ENCODE results near the gene RASL12. TPM values are rescaled to one million over a fixed set of nuclear protein-coding genes. Genes with fewer than 3 reads are reported as not detected.

Gene RASL12, protein sequence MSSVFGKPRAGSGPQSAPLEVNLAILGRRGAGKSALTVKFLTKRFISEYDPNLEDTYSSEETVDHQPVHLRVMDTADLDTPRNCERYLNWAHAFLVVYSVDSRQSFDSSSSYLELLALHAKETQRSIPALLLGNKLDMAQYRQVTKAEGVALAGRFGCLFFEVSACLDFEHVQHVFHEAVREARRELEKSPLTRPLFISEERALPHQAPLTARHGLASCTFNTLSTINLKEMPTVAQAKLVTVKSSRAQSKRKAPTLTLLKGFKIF
- polyA plus RNA-seq (2011; rRNA removed) (0.08 and 0.28 TPM in 2 replicates), polyA plus RNA-seq (2017; fragmentation: RNase III; extraction: RNeasy Plus Mini Kit Qiagen cat#74134 plus additional on column Dnase treatment) (0.12 to 0.34 TPM (median 0.18 TPM) in 3 replicates), polyA minus RNA-seq (2011; rRNA and poly(A)+ RNA removed) (0.19 and 0.29 TPM in 2 replicates)
- polyA plus RNA-seq (2012; cell fraction: cytosol; rRNA removed), result 0.11 and 0.21 TPM in 2 replicates
- 0.16 and 0.17 TPM in 2 replicates for polyA plus RNA-seq (2012; cell fraction: nucleus; rRNA removed)

DNA sequence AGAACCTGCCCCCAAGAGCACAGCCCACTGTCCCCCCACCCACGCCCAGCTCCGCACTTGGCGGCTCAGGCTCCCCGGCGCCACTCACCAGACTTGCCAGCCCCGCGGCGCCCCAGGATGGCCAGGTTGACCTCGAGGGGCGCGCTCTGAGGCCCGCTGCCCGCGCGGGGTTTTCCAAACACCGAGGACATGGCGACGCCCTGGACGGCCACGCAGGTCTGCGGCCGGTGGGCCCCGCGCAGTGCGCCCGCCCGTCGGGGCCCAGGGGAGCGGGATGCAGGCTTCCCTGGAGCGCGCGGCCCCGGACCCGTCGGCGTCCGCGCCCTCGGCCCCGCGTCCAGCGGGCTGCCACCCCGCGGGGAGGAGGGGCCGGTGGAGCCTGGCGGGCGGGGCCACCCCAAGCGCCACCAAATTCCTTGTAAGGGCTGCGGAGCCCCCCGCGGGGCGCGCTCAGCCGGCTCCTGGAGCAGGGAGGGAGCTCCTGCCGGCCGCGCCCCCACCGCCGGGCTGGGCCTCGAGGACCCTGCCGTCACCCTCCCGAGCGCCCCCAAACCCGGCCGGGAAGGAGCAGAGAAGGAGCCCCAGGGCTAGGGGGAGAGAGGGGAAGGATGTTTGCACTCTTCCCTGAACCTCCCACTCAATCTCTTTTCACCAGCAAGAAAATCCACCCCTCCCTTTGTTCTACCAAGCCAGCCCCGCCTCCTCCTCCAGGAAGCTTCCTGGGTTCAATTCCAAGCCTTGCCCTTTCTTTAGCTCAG lies at the start of gene RASL12:
TSS of gene RASL12 (minus strand) at position 347 of the 758 bp plus-strand sequence. CDS start at position 191, 156 bp downstream.
- H3K4me2 ChIP-seq, result peak within 1 kb of the TSS; percentile 82
- no peak for FAIRE-seq
- ATAC-seq, result peak in 1 of 2 experiments; percentile 16; a peak in 2 of 6 replicates
- no peak for DNase-seq (ENCODE audit: low read depth in 1 of 2, low spot score in 1 of 2)
- no peaks in the 10 kb centered on the region for H3K9me3 ChIP-seq
- CTCF ChIA-PET, result interaction anchor here (0.6 to 33.7 kb wide), 7 partner anchors 6 to 864 kb away, joined by 3 to 1280 read pairs (median 7); partner anchors contain the start of genes KBTBD13, RASL12 and SLC51B
- peak within 1 kb of the TSS; percentile 38 for H3K4me3 ChIP-seq
- WGBS (ENCODE audit: missing lambda C conversion rate), result 47% methylated on average over 23 of the region's 66 CpGs
- peak within 1 kb of the TSS; percentile 47 to 71; a peak in 5 of 6 replicates for H3K27ac ChIP-seq
- peak; percentile 25 for TF ChIP-seq ZFP36 (IDR thresholded peaks at IDR 0.05; ENCODE audit: borderline replicate concordance, partially characterized antibody)
- no peak for TF ChIP-seq HOXB13 (CRISPR knock-in tag; IDR thresholded peaks at IDR 0.05; ENCODE audit: low read depth)
- TF ChIP-seq RNF2 (IDR thresholded peaks at IDR 0.05; ENCODE audit: borderline replicate concordance, low read depth), result no peak
- no peak for TF ChIP-seq PHF8 (IDR thresholded peaks at IDR 0.05; ENCODE audit: borderline replicate concordance, low read depth)
- peaks cover 5% of the 10 kb centered on the region; the same call in 2 of the 3 replicates for H3K4me1 ChIP-seq
- POLR2A ChIA-PET, result interaction anchor here (0.5 kb wide), 1 partner anchor 206 kb away, joined by 3 read pairs; no protein-coding TSS in a partner anchor

DNA sequence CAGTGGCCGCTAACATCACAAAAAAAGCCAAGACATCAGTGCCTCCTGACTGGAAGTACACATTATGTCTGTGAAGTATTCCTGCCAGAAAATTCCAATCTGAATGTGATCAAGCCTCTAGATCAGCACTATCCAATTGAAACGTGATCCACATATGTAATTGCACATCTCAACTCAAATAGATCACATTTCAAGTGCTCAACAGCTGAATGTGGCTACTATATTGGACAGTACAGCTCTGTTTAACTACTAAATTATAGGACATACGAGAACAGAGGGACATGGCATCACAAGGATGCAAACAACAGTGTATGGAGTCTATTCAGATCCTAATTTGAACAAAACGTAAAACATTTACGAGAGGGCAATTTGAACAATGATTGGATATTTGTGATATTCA lies 47.8 kb upstream of the RASL12 start:
- CTCF ChIA-PET, result interaction anchor here (0.6 to 3.4 kb wide), 12 partner anchors 9 to 201 kb away, joined by 3 to 23 read pairs (median 4); no protein-coding TSS in a partner anchor
- TF ChIP-seq HOXA7 (CRISPR knock-in tag; IDR thresholded peaks at IDR 0.05), result no peak
- TF ChIP-seq EHF (CRISPR knock-in tag; IDR thresholded peaks at IDR 0.05), result no peak
- TF ChIP-seq SMC3 (IDR thresholded peaks at IDR 0.05), result no peak
- TF ChIP-seq, protein P1, sequence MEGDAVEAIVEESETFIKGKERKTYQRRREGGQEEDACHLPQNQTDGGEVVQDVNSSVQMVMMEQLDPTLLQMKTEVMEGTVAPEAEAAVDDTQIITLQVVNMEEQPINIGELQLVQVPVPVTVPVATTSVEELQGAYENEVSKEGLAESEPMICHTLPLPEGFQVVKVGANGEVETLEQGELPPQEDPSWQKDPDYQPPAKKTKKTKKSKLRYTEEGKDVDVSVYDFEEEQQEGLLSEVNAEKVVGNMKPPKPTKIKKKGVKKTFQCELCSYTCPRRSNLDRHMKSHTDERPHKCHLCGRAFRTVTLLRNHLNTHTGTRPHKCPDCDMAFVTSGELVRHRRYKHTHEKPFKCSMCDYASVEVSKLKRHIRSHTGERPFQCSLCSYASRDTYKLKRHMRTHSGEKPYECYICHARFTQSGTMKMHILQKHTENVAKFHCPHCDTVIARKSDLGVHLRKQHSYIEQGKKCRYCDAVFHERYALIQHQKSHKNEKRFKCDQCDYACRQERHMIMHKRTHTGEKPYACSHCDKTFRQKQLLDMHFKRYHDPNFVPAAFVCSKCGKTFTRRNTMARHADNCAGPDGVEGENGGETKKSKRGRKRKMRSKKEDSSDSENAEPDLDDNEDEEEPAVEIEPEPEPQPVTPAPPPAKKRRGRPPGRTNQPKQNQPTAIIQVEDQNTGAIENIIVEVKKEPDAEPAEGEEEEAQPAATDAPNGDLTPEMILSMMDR (IDR thresholded peaks at IDR 0.05), result no peak
- no peak for TF ChIP-seq CBX8 (IDR thresholded peaks at IDR 0.05)
- no peak for TF ChIP-seq CHD4 (IDR thresholded peaks at IDR 0.05; ENCODE audit: borderline replicate concordance)
- POLR2A ChIA-PET, result interaction anchor here (1.2 kb wide), 1 partner anchor 70 kb away, joined by 3 read pairs; the partner anchor contains the start of gene CLPX
- Histone ChIP-seq H3K4me2 (no peak overlapping the region), H3K4me1 (no peaks in the 10 kb centered on the region), H3K4me3 (no peak overlapping the region), H3K27ac (no peak overlapping the region), H3K9me3 (no peaks in the 10 kb centered on the region)
- no peak for DNase-seq (ENCODE audit: low read depth in 1 of 2, low spot score in 1 of 2)
- 82% methylated on average over 5 of the region's 5 CpGs for WGBS (ENCODE audit: missing lambda C conversion rate)
- no peak for FAIRE-seq
- no peak for ATAC-seq

DNA sequence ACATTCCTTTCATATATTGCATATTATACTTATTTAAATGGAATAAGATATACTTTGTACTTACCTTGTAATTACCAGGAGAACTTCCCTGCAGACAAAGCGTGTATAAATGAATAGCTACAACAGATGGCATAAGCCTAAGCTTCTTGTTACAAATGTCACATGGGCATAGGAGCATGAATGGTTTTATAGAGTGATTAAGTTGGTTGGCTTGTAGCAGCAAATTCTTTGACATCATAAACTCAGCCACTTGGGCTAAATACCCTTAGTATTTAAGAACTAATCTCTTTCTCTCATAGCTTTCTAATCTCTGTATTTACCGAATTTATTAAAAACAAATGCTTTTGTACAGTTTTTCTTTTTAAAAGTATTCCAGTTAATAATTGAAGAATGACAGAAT lies 47.3 kb upstream of the RASL12 start, which contains the start of gene UBAP1L:
TSS of gene UBAP1L (minus strand) at position 115 of the 400 bp plus-strand sequence. CDS start 8,985 bp downstream, outside the sequence.
- 88% methylated on average over 2 of the region's 2 CpGs for WGBS (ENCODE audit: missing lambda C conversion rate)
- CTCF ChIA-PET, result interaction anchor here (1.1 to 3.4 kb wide), 11 partner anchors 8 to 81 kb away, joined by 3 to 23 read pairs (median 4); no protein-coding TSS in a partner anchor
- FAIRE-seq (no peak), ATAC-seq (no peak), DNase-seq (ENCODE audit: low read depth in 1 of 2, low spot score in 1 of 2) (no peak)
- H3K27ac ChIP-seq, result no peak within 1 kb of the TSS
- no peak within 1 kb of the TSS for H3K4me2 ChIP-seq
- POLR2A ChIA-PET, result interaction anchor here (1.2 kb wide), 1 partner anchor 70 kb away, joined by 3 read pairs; the partner anchor contains the start of gene CLPX
- no peak within 1 kb of the TSS for H3K4me3 ChIP-seq
- H3K4me1 ChIP-seq, result no peaks in the 10 kb centered on the region
- no peaks in the 10 kb centered on the region for H3K9me3 ChIP-seq
- TF ChIP-seq RNF2 (IDR thresholded peaks at IDR 0.05; ENCODE audit: borderline replicate concordance, low read depth) (no peak), SREBF2 (IDR thresholded peaks at IDR 0.05) (no peak), HOXB13 (CRISPR knock-in tag; IDR thresholded peaks at IDR 0.05; ENCODE audit: low read depth) (no peak), ZNF302 (CRISPR knock-in tag; IDR thresholded peaks at IDR 0.05) (no peak), HOXB5 (CRISPR knock-in tag; IDR thresholded peaks at IDR 0.05) (no peak), CHD2 (IDR thresholded peaks at IDR 0.05; ENCODE audit: low read length, partially characterized antibody) (no peak), KDM1A (IDR thresholded peaks at IDR 0.05; ENCODE audit: low read depth) (no peak)
- TF ChIP-seq, protein P2, sequence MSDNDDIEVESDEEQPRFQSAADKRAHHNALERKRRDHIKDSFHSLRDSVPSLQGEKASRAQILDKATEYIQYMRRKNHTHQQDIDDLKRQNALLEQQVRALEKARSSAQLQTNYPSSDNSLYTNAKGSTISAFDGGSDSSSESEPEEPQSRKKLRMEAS (IDR thresholded peaks at IDR 0.05), result no peak
- TF ChIP-seq, protein P1 (IDR thresholded peaks at IDR 0.05), result no peak
- TF ChIP-seq, protein P3, sequence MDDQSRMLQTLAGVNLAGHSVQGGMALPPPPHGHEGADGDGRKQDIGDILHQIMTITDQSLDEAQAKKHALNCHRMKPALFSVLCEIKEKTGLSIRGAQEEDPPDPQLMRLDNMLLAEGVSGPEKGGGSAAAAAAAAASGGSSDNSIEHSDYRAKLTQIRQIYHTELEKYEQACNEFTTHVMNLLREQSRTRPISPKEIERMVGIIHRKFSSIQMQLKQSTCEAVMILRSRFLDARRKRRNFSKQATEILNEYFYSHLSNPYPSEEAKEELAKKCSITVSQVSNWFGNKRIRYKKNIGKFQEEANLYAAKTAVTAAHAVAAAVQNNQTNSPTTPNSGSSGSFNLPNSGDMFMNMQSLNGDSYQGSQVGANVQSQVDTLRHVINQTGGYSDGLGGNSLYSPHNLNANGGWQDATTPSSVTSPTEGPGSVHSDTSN (IDR thresholded peaks at IDR 0.05), result no peak
- TF ChIP-seq, protein P4, sequence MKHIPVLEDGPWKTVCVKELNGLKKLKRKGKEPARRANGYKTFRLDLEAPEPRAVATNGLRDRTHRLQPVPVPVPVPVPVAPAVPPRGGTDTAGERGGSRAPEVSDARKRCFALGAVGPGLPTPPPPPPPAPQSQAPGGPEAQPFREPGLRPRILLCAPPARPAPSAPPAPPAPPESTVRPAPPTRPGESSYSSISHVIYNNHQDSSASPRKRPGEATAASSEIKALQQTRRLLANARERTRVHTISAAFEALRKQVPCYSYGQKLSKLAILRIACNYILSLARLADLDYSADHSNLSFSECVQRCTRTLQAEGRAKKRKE (CRISPR knock-in tag; IDR thresholded peaks at IDR 0.05; ENCODE audit: low read depth), result no peak
